Activated naive CD4-positive, alpha-beta T cell treated with Interleukin-2 at 50 U/mL for 16 hours (primary cell): ENCODE results near the gene ZSCAN16.
A peak's percentile ranks its signal among the peaks of the same experiment; 100 is the strongest.

Source experiments
- DNase-seq: peaks from one replicate; pipeline ENCODE4 v3.0.0-alpha.2; 2020

ZSCAN16 gene

DNA sequence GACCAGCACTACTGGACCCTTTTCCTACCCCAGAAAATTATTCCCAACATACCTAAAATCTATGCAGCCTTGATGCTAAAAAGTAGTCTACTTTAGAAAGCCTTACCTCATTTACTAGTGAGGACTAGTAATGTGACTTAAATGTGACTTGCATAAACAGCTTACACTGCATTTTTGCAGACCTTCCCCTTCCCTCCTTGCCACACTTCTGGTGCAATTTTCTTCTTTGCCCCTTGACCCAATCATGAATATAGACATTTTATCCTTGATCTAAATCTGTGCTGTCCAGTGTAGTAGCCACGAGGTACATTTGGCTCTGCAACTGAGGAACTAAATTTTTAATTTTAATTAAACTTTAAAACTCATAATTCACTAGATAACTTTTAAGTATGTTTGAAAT is 10.3 kb downstream of the ZSCAN16 start:
- DNase-seq: no peak

- no peak for DNase-seq
These were observed 11.0 kb downstream of the ZSCAN16 start for GRCh38 chr6:28135393-28135792.

- DNase-seq: peak; percentile 79
These were observed 12.4 kb downstream of the ZSCAN16 start for GRCh38 chr6:28136585-28137504.

- peak; percentile 23 for DNase-seq
These were observed 13.1 kb downstream of the ZSCAN16 start for GRCh38 chr6:28137505-28137981.

GRCh38 chr6:28139860-28140543 is 15.6 kb downstream of the ZSCAN16 start:
- no peak for DNase-seq

- no peak for DNase-seq
These were observed 16.2 kb downstream of the ZSCAN16 start for GRCh38 chr6:28140616-28141015.

DNA sequence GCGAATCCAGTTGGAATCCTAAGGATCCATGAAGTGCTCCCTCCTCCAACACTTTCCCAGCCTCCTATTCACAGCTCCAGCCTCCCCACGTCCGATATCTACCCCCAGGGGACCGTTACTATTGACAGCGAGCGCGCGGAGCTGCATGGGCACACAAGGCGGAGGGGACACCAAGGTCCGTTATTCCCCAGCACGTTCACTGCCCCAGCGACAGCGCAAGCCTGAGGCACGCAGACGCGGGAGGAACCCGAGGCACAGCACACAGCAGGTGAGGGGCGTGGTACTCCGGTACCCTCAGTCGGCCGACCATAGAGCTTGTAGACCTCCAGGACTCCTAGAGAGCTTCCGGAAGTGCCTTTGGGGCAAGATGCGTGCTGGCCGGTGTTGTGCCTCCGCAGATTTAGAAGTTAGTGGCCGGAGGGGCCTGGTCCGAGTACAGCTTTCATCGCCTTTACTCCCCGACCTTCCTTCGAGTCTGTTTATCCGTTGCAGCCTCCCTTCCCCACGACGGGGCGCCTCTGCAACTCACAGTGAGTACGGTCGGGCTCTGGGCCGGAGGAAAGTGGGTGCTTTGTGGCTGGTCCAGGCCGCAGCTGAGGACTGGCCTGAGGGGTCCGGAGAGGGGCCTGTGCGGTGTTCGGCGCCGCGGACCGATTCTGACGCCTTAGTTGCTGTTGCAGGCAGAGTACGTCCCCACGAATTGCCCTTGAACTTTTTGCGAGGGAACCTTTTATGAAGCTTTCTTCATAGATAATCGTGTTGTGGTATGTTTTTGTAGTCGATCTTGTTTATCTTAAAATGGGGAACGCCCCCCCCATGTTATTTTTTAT is 17.3 kb downstream of the ZSCAN16 start, which contains the start of gene ZKSCAN8:
TSS of gene ZKSCAN8 (plus strand) at position 384 of the 830 bp plus-strand sequence. CDS start 6,525 bp downstream, outside the sequence.
- peak; percentile 79 for DNase-seq

- DNase-seq: no peak
These were observed 18.0 kb downstream of the ZSCAN16 start for GRCh38 chr6:28142446-28142845.

- no peak for DNase-seq
These were observed 20.8 kb downstream of the ZSCAN16 start for GRCh38 chr6:28145231-28145630.

- no peak for DNase-seq
These were observed 28.1 kb downstream of the ZSCAN16 start for GRCh38 chr6:28152531-28152930.

- DNase-seq: no peak
These were observed 29.1 kb downstream of the ZSCAN16 start for GRCh38 chr6:28153546-28153945.

DNA sequence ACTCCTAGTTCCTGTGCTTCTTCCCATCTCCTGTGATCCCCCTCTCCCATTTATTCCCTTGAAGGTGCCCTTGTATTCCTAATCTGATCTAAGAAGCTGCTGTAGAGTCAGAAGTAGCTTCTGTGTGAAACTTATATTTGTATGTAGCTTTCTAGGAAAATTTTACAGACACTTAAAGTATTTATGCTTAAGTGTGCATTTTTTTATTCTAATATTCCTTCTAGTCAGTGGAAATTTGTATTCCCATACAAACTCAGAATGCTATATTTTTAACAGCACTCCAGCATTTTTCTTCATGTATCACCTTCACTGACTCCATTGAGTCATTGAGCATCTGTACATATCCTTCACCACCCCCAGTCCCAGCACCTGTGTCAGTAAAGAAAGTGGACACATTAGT is 29.9 kb downstream of the ZSCAN16 start:
- no peak for DNase-seq

DNA sequence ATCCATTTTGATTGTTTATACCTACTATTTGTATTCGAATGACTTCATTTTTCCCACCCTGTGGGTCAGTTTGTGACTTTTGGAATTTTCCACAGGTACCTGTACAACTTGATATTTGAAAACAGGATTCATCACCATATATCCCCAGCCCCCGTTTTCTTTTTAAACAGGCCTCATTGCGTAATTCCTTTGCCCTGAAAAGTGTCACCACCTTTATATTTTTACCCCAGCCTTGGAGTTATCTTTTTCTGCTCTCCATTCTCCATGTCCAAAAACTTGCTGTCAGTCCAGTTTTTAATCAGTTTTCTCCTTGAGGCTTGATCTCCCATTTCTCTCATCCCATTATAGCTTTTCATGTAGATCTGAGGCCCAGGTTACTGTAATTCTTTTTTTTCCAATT is 33.9 kb downstream of the ZSCAN16 start:
- DNase-seq: no peak

GRCh38 chr6:28159029-28159607 is 34.7 kb downstream of the ZSCAN16 start:
- DNase-seq: no peak

- DNase-seq: no peak
These were observed 35.8 kb downstream of the ZSCAN16 start for GRCh38 chr6:28160233-28160632.

- peak; percentile 85 for DNase-seq
These were observed 37.1 kb downstream of the ZSCAN16 start for GRCh38 chr6:28161410-28162079.

GRCh38 chr6:28165563-28165962 is 41.2 kb downstream of the ZSCAN16 start:
- DNase-seq: no peak

DNA sequence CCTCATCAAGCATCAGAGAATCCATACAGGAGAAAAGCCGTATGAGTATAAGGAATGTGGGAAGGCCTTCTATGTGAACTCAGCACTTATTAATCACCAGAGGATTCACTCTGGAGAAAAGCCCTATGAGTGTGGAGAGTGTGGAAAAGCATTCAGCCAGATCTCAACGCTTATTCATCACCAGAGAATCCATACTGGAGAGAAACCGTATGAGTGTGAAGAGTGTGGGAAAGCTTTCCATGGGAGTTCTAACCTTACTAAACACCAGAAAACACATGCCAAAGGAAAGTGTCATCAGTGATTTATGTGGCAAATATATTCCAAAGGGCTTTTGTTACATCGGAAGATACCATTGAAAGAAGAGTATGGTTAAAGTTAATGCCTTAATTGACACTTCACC is 42.7 kb downstream of the ZSCAN16 start:
- no peak for DNase-seq

DNA sequence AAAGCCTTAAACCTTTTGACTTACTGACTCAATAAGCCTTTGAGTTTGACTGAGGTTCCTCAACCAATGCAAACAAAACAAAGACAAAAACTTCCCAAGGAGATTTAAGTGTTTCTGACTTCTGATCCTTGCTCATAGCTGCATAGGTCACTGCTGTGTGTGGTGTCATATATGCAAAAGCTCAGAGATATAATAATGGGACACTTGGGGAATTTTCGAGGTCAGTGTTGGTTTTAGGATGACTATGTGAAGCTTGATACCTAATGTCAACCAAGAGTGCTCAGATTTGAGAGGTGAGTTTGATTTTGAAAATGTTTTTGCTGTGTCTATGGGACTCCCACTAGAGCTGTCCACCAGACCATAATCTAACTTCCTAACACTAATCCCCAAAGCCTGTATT is 43.5 kb downstream of the ZSCAN16 start:
- no peak for DNase-seq

- DNase-seq: no peak
These were observed 46.9 kb downstream of the ZSCAN16 start for GRCh38 chr6:28171271-28171670.

DNA sequence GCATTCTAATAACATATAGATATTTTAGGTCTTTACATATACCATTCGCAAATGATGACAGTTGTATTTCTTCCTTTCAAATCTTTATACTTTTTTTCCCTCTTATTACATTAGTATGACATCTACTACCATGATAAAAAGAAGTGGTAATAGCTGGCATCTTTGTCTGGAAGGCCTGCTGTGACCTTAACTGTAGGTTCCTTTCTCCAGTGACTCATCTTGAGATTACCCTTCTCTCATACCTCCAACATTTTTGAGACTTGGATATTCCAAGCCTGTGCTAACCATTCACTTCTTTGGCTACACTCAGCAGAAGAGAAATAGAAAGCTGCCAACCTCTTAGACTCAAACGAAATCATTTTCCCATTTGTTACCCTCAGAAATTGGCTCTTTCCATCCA is 47.6 kb downstream of the ZSCAN16 start:
- DNase-seq: no peak

GRCh38 chr6:28176373-28176772 is 52.0 kb downstream of the ZSCAN16 start:
- no peak for DNase-seq
